C4-2B (cell line): Measurements from ENCODE around the gene IL1RL1.

Source experiments
- CTCF ChIP-seq: fragments of 450-650 bp; conservative IDR thresholded peaks from 2 replicates; pipeline ENCODE4 v1.5.1; 2017; ENCODE audit warnings: mild to moderate bottlenecking
- ZFX ChIP-seq: fragments of 450-650 bp; IDR thresholded peaks from 2 replicates; pipeline ENCODE4 v1.6.1; 2017

- TF ChIP-seq CTCF, result no peak
- no peak for TF ChIP-seq ZFX
Observed at GRCh38 chr2:102291319-102292075, 19.9 kb upstream of the IL1RL1 start.
